OCI-LY1 (cell line): ENCODE results near the gene BAIAP3.

ENCODE experiments used
- H2AFZ ChIP-seq: fragments of 200-600 bp; sonication (generic), shearing (Covaris generic); 2 replicates; pipeline ENCODE4 v1.6.0; 2014; ENCODE audit warnings: antibody characterized with exemption, mild to moderate bottlenecking, low read length
- H3F3A ChIP-seq: fragments of 200-600 bp; sonication (generic), shearing (Covaris generic); 2 replicates; pipeline ENCODE4 v1.6.0; 2014; ENCODE audit warnings: mild to moderate bottlenecking, antibody characterized with exemption, low read length, moderate library complexity; ENCODE audit not compliant: insufficient read depth
- H3K27ac ChIP-seq: fragments of 200-600 bp; sonication (generic); 2 replicates; pipeline ENCODE4 v1.5.1; 2014; ENCODE audit warnings: low read length, mixed run types, mild to moderate bottlenecking, low read depth; ENCODE audit not compliant: poor library complexity, severe bottlenecking
- H3K27me3 ChIP-seq: fragments of 200-600 bp; sonication (generic); 2 replicates; pipeline ENCODE4 v1.6.0; 2014; ENCODE audit warnings: antibody characterized with exemption, mild to moderate bottlenecking, low read length, moderate library complexity; ENCODE audit not compliant: insufficient read depth
- H3K36me3 ChIP-seq: fragments of 200-600 bp; sonication (generic); 2 replicates; pipeline ENCODE4 v1.6.1; 2014; ENCODE audit warnings: mild to moderate bottlenecking, antibody characterized with exemption, low read length, moderate library complexity, mixed read lengths; ENCODE audit not compliant: insufficient read depth
- H3K4me1 ChIP-seq: fragments of 200-600 bp; sonication (generic); 2 replicates; pipeline ENCODE4 v1.5.1; 2014; ENCODE audit warnings: mild to moderate bottlenecking, low read length, moderate library complexity; ENCODE audit not compliant: insufficient read depth, severe bottlenecking
- H3K4me2 ChIP-seq: fragments of 200-600 bp; sonication (generic), shearing (Covaris generic); 2 replicates; pipeline ENCODE4 v1.6.1; 2014; ENCODE audit warnings: low read length
- H3K4me3 ChIP-seq: fragments of 200-600 bp; sonication (generic); 2 replicates; pipeline ENCODE4 v1.5.1; 2014; ENCODE audit warnings: low read length, low read depth, mild to moderate bottlenecking, mixed read lengths; ENCODE audit not compliant: poor library complexity, severe bottlenecking
- H3K79me2 ChIP-seq: fragments of 200-600 bp; shearing (Covaris generic); 2 replicates; pipeline ENCODE4 v1.6.1; 2016; ENCODE audit warnings: mixed run types, low read length, mixed read lengths; ENCODE audit not compliant: insufficient read depth
- H3K9ac ChIP-seq: fragments of 200-600 bp; sonication (generic), shearing (Covaris generic); 2 replicates; pipeline ENCODE4 v1.6.1; 2014; ENCODE audit warnings: mild to moderate bottlenecking, low read length, mixed read lengths
- H3K9me2 ChIP-seq: fragments of 200-600 bp; sonication (generic), shearing (Covaris generic); 2 replicates; pipeline ENCODE4 v1.6.1; 2014; ENCODE audit warnings: low read depth, mild to moderate bottlenecking, low read length, mixed read lengths
- H3K9me3 ChIP-seq: fragments of 200-600 bp; shearing (Covaris generic); 2 replicates; pipeline ENCODE4 v1.6.1; 2014; ENCODE audit warnings: low read length, mixed read lengths
- H4K20me1 ChIP-seq: fragments of 200-600 bp; sonication (generic), shearing (Covaris generic); 2 replicates; pipeline ENCODE4 v1.6.0; 2016; ENCODE audit warnings: mild to moderate bottlenecking, low read length; ENCODE audit not compliant: insufficient read depth
- CTCF ChIP-seq: fragments of 200-600 bp; sonication (generic), shearing (Covaris generic); IDR thresholded peaks from 2 replicates; pipeline ENCODE4 v1.5.1; 2017; ENCODE audit warnings: mild to moderate bottlenecking, antibody characterized with exemption, low read length, moderate library complexity, mixed read lengths
- EZH2 ChIP-seq: fragments of 200-600 bp; sonication (generic), shearing (Covaris generic); IDR thresholded peaks from 2 replicates; pipeline ENCODE4 v1.8.0; 2017; ENCODE audit warnings: borderline replicate concordance, mixed run types, mild to moderate bottlenecking, antibody characterized with exemption, low read length, moderate library complexity, mixed read lengths

The BAIAP3 gene

GRCh38 chr16:1345651-1346421 lies 12.4 kb downstream of the BAIAP3 start:
- Histone ChIP-seq H3K9me2 (no peaks in the 10 kb centered on the region), H3K79me2 (no peaks in the 10 kb centered on the region)

GRCh38 chr16:1346422-1347285 lies 13.2 kb downstream of the BAIAP3 start:
- H2AFZ ChIP-seq: no peak overlapping the region

More at GRCh38 chr16:1345651-1346421, 12.4 kb downstream of the BAIAP3 start:
- H4K20me1 ChIP-seq: no peaks in the 10 kb centered on the region
- H3K9ac ChIP-seq: no peak overlapping the region
- H3K27ac ChIP-seq: no peak overlapping the region
- no peaks in the 10 kb centered on the region for H3K9me3 ChIP-seq
- peaks cover 4% of the 10 kb centered on the region; the same call in 1 of the 2 replicates for H3K27me3 ChIP-seq
- H3K4me3 ChIP-seq: no peak overlapping the region
- H3K36me3 ChIP-seq: peaks cover 19% of the 10 kb centered on the region
- no peak for TF ChIP-seq CTCF
- no peak for TF ChIP-seq EZH2
- H3K4me1 ChIP-seq: peaks cover 29% of the 10 kb centered on the region
- H2AFZ ChIP-seq: no peak overlapping the region
- no peaks in the 10 kb centered on the region for H3F3A ChIP-seq
- no peak overlapping the region for H3K4me2 ChIP-seq

More at GRCh38 chr16:1346422-1347285, 13.2 kb downstream of the BAIAP3 start:
- no peaks in the 10 kb centered on the region for H4K20me1 ChIP-seq
- TF ChIP-seq CTCF: no peak
- no peak overlapping the region for H3K9ac ChIP-seq
- no peaks in the 10 kb centered on the region for H3K9me2 ChIP-seq
- no peak overlapping the region for H3K4me3 ChIP-seq
- no peaks in the 10 kb centered on the region for H3K9me3 ChIP-seq
- H3F3A ChIP-seq: no peaks in the 10 kb centered on the region
- H3K4me1 ChIP-seq: peaks cover 33% of the 10 kb centered on the region
- H3K27me3 ChIP-seq: peaks cover 4% of the 10 kb centered on the region; the same call in 1 of the 2 replicates
- H3K79me2 ChIP-seq: no peaks in the 10 kb centered on the region
- no peak overlapping the region for H3K27ac ChIP-seq
- H3K4me2 ChIP-seq: no peak overlapping the region
- H3K36me3 ChIP-seq: peaks cover 19% of the 10 kb centered on the region
